GM10248 (cell line): ENCODE data around the gene LONP1.

Experiments
- CTCF ChIA-PET: fragments of 300-600 bp; sonication (Branson Sonifier 250); formaldehyde crosslinking; extraction: SDS; loops from one replicate; lab custom pipeline; 2021; ENCODE audit warnings: antibody characterized with exemption; lab: Yijun Ruan, JAX
- POLR2A ChIA-PET: fragments of 350-650 bp; sonication (Branson Sonifier 250); formaldehyde crosslinking; extraction: SDS; loops from one replicate; lab custom pipeline; 2020; ENCODE audit warnings: antibody characterized with exemption; lab: Yijun Ruan, JAX
- DNase-seq: peaks from one replicate; pipeline ENCODE4 v3.0.0; 2012; ENCODE audit errors: extremely low spot score
- TF ChIP-seq, protein P1 (sequence below): IDR thresholded peaks from 2 replicates; pipeline ENCODE4 v1.5.1; 2012; ENCODE audit warnings: mild to moderate bottlenecking, low read depth; ENCODE audit errors: extremely low read depth, missing control alignments, control extremely low read depth

LONP1 gene

GRCh38 chr19:5714816-5715215 is 5.1 kb downstream of the LONP1 start:
- TF ChIP-seq, protein P1, sequence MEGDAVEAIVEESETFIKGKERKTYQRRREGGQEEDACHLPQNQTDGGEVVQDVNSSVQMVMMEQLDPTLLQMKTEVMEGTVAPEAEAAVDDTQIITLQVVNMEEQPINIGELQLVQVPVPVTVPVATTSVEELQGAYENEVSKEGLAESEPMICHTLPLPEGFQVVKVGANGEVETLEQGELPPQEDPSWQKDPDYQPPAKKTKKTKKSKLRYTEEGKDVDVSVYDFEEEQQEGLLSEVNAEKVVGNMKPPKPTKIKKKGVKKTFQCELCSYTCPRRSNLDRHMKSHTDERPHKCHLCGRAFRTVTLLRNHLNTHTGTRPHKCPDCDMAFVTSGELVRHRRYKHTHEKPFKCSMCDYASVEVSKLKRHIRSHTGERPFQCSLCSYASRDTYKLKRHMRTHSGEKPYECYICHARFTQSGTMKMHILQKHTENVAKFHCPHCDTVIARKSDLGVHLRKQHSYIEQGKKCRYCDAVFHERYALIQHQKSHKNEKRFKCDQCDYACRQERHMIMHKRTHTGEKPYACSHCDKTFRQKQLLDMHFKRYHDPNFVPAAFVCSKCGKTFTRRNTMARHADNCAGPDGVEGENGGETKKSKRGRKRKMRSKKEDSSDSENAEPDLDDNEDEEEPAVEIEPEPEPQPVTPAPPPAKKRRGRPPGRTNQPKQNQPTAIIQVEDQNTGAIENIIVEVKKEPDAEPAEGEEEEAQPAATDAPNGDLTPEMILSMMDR: no peak
- ChIA-PET POLR2A (interaction anchor here (0.6 to 1.2 kb wide), 3 partner anchors 11 to 746 kb away, joined by 3 to 5 read pairs (median 3); partner anchors contain the start of gene KDM4B), CTCF (interaction anchor here (7.9 kb wide), 1 partner anchor 27 kb away, joined by 64 read pairs; the partner anchor contains the start of gene RPL36)
- DNase-seq: no peak

DNA sequence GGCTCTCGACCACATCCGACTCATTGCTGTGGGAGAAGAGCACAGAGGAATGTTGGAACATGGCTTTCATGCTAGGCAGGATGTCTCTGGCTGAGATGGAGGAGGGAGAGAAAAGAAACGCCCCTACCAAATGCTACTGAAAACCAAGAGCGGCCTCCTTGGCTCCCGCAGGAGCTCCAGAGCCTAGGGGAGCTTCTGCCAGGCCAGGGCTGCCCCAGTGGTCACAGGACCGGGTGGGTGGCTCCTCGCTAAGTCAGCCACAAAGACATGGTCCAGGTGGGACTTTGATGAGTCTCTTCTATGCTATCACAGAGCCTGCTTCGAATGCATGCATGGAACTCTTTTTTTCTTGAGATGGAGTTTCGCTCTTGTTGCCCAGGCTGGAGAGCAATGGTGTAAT is 6.7 kb downstream of the LONP1 start:
- TF ChIP-seq, protein P1: no peak
- POLR2A ChIA-PET: interaction anchor here (0.9 to 1.1 kb wide), 2 partner anchors 22 to 26 kb away, joined by 3 read pairs; no protein-coding TSS in a partner anchor
- no peak for DNase-seq
- CTCF ChIA-PET: interaction anchor here (1.4 to 7.9 kb wide), 3 partner anchors 22 to 81 kb away, joined by 3 to 64 read pairs (median 7); partner anchors contain the start of gene RPL36

- TF ChIP-seq, protein P1: no peak
- ChIA-PET POLR2A (interaction anchor here (0.6 to 1.3 kb wide), 3 partner anchors 16 to 1473 kb away, joined by 3 to 7 read pairs (median 3); partner anchors contain the start of gene RPL36), CTCF (interaction anchor here (1.5 to 7.9 kb wide), 3 partner anchors 9 to 24 kb away, joined by 3 to 64 read pairs (median 5); partner anchors contain the start of gene RPL36)
- no peak for DNase-seq
These were observed 8.2 kb downstream of the LONP1 start for GRCh38 chr19:5711713-5712161.

GRCh38 chr19:5711025-5711424 is 8.9 kb downstream of the LONP1 start:
- ChIA-PET CTCF (interaction anchor here (1.5 to 7.9 kb wide), 3 partner anchors 10 to 23 kb away, joined by 3 to 64 read pairs (median 5); partner anchors contain the start of gene RPL36), POLR2A (interaction anchor here (0.6 to 1.3 kb wide), 2 partner anchors 20 to 1473 kb away, joined by 3 to 4 read pairs; no protein-coding TSS in a partner anchor)
- TF ChIP-seq, protein P1: no peak
- DNase-seq: no peak

GRCh38 chr19:5707576-5708575 is 12.1 kb downstream of the LONP1 start:
- ChIA-PET POLR2A (interaction anchor here (1.1 to 2.0 kb wide), 2 partner anchors 13 to 17 kb away, joined by 5 to 9 read pairs; partner anchors contain the start of genes CATSPERD and LONP1), CTCF (interaction anchor here (1.5 to 7.9 kb wide), 2 partner anchors 13 to 20 kb away, joined by 4 to 64 read pairs; partner anchors contain the start of genes CATSPERD, LONP1 and RPL36)
- DNase-seq: no peak
- TF ChIP-seq, protein P1: no peak
